HPDE6-E6E7 (cell line): ENCODE measurements around the gene SP110.

Experiments
- DNase-seq: peaks from one replicate; pipeline ENCODE4 v3.0.0; 2011; ENCODE audit warnings: missing footprints; ENCODE audit errors: extremely low spot score

Gene SP110

DNA sequence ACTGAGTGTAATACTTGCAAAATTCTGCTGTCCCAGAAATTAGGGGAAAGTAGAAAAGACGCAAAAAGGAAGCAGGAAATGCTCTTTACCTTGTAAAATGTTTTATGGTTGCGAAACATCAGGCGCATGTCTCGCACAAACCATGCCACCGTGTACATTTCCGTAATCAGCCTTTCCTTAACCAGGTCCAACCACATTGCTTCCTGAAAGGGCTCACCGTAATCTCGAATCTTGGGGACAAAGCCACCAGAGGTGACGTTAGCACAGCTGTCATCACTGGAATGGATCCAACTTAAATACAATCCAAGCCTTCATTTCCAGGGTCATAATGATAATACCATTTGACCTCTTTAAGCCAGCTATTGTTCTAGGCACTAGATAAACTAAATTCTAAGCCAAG is 49.3 kb downstream of the SP110 start:
- no peak for DNase-seq

DNA sequence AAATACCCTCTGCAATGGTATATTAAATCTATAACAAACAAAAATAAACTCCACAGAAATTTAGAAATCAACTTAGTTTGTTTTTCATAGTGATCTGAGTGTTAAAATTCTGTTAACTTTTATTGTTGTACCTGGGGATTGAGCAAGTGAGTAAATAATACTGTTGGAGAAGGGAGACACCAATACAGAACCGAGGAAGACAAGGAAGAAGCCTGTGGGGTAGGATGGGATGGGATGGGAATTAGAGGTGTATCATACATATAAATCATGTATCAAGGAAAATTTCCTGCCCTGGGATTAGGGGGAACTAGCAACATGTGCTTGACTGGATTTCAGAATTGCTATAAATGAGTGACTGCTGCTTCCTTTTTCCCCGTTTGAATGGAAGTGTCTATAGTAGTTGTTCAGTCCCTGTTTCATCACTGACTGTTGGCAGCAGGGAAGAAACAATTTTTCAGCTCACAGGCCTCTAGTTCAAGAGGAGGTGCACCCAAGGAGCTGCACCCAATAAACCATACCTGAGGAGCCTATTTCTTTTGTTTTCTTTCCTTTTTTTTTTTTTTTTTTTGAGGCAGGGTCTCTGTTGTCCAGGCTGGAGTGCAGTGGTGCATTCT is 53.1 kb downstream of the SP110 start:
- no peak for DNase-seq

DNA sequence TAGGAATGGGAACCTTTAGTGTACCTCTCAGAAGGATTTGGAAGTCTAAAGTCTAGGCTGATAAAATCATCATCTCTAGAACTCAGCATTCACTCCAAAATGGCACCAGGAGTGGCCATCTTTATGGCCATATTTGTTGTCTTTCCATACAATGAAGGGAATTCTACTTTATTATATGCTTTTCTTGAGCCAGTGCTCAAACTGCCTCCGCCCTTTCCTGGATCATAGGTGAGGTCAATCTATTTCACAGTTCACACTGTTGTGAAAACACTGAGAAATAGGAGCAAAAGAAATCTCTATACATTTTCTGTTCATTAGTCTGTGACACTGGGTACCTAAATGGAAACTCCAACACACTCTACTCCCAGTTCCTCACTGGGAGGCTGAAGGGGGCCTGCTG is 55.6 kb downstream of the SP110 start:
- DNase-seq: no peak

DNA sequence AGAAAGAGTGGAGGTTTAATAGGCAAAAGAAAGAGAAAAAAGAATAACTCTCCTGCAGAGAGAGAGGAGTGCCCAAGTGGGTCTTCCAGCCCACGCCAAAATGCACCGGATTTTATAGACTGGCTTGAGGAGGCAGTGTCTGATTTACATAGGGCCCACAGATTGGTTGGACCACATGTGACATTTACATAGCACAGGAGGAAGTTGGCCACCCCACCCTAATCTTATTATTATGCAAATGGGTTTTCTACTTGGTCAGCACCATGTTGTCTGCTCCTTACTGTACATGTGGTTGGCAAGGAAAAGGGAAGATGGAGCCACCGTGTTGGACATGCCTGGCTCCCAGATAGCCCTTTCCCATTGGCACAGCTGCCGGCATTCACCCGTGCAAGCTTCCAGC is 56.8 kb downstream of the SP110 start:
- no peak for DNase-seq

DNA sequence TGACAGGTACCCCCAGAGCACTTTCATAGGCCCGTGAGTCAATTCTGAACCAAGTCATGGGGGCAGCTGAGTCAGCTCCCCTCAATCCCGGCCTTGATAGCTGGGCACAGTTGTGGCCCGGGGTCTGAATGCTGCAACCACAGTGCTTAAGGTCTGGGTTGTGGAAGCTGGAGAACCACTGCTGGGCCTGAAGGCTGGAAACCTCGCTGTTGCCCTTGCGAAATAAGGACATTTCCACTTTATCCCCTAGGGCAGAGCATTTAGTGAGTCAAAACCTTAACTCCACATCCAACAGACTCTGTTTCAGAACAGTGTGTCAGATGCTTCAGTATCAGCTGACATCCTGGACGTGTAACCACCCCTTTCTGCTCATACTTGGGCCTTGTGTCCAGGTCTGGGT is 58.6 kb downstream of the SP110 start:
- DNase-seq: peak; percentile 29

DNA sequence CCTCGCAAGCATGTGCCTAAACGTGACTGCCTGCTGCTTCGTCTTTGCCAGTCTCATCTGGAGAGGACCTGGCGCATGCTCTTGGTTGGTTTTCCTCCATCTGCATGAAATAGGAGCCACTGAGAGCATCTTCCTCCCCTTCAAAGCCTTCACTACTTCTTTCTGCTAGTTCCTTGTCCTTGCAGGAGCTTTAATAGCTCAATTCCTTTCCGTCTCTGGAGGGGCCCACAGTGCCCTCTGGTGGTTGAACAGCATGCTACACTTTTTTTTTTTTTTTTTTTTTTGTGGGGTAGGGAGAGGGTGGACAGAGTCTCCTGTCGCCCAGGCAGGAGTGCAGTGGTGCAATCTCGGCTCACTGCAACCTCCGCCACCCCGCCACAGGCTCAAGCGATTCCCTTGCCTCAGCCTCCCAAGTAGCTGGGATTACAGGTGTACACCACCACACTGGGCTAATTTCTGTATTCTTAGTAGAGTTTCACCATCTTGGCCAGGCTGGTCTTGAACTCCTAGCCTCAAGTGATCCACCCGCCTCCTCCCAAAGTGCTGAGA is 59.6 kb downstream of the SP110 start:
- peak; percentile 46 for DNase-seq

DNA sequence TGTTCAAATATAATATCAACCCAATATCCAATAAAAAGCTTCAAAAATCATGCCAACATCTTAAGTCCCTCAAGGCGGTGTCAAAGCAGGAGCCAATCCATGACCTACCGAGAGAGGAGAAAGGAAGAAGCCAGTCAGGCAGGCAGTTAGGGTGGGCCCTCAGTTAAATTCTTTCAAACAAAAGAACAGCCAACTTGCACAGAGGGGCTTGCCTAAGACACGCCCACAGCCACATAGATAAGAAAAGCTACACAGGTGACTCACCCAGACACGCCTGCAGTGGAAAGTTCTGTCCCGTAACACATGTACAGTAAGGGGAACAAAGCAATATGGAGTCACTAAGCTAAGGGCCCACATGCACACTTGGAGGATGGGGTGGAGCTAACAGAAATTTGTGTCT is 61.3 kb downstream of the SP110 start:
- DNase-seq: no peak

DNA sequence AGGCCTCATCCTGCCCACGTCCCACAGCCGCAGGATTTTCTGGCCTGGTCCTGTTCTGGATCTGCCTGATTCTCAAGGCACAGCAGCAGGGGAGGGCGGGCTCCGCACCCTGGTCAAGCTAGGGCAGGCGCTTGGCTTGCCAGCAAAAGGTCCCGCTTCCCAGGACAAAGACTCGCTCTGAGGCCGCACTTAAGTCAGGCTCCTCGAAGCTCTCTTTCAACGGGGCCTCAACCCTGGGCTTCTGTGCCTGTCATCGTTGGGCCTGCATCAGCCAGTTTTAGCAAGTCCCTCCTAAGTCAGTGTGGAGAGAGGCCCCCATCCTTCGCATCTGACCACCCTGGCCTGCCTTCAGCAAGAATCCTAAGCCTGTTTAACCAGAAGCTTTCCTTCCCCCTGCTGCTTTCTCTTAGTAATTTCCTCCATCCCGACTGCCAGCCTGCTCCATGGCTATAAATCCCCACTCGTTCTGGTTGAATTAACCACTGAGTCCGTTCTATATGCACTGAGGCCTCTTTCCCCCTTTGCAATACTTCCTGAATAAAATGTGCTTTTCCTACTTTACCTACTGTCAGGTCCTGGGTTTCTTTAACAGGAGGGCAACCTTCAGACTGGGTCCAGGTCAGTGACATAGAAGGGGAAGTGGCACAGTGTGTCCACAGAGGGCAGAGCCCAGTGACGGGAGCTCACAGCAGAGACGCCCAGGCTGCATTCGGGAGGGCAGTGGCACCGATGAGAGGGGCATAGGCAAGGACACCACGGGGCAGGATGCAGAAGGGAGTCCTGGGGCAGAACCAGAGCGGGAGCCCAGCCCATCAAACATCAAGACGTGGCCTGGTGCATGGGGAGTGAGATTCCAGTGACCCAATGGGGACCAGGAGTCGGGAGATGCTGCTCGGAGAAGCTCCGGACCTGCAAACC is 62.7 kb downstream of the SP110 start:
- no peak for DNase-seq

DNA sequence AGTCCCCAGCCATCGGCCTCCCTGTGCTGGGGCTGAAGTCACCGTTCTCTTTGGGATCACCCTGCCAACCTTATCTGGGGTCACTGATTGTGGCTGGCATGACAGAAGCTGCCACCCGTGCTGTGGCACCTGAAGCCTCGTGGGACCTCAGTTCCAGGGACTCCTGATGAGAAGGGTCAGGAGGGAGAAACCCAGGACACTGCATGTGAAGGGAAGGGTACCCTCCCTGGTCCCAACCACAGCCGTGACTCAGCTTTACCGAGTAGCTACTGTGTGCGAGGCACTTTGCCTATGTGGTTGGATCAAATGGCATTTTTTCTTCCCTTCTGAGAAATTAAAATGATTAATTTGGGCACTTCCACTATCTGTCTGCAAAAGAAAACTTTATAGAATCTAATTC is 64.4 kb downstream of the SP110 start:
- DNase-seq: no peak

DNA sequence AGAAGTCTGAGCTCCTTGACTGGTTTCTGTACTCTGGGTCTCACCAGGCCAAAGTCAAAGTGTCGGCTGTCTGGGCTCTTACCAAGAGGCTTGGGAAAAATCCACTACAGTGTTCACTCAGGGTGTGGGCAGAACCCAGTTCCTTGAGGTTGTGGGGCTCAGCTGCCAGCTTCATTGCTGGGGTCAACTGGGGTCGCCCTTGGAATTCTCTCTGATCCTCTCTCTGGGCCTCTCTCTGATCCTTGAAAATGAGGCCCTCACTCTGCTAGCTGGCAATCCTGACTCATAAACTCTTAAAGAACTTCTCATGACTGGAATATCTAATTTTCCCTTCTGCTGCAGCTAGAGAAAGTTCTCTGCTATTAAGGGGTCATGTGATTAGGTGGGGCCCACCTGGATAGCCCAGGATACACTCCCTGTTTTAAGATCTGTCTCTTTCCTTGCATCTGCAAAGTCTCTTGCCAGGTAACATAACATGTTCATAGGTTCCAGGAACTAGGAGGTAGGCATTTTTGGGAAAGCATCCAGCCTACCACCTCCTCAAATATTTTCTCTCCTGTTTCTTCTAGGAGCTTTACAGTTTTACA is 66.3 kb downstream of the SP110 start:
- no peak for DNase-seq

DNA sequence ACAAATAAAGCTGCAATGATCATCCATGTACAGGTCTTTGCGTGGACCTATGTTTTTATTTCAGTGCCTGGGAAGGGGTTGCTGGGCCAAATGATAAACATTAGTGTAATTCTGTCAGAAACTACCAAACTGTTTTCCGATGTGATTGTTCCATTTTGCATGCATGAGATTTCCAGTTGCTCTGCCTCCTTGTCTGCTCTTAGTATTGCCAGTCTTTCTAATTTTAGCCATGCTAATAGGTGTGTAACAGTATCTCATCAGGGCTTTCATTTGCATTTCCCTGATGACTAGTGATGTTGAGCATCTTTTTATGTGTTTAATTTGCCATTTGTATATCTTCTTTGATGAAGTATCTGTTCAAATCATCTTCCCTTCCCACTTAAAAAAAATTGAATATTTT is 67.5 kb downstream of the SP110 start:
- DNase-seq: no peak

DNA sequence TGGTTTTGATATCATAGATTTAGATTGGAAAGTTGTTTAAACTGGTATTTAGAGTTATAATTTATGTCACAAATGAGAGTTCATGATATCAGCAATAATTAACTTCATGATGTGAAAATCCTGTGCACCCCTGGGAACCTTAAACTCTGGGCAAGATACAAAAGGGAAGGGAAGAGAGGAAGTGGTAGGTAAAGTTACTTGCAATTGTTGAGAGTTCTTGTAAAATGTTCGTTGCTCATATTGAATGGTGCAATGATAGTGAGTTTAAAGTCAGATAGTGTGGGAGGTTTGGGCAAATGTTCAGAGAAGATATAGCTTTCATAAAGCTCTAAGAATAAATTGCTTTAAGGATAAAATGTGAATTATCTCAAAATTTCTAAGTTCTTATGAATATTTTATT is 75.4 kb downstream of the SP110 start:
- DNase-seq: no peak

DNA sequence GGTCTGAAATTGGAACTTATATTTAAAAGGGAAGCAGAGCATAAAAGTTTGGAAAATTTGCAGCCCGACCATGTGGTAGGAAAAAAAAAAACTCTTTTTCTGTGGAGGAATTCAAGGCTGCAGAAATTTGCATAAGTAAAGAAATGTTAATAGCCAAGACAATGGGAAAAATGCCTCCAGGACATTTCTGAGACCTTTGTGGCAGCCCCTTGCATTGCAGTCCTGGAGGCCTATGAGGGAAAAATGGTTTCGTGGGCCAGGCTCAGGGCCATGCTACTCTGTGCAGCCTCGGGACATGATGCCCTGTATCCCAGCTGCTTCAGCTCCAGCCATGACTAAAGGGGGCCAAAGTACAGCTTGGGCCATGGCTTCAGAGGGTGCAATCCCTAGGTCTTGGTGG is 79.1 kb downstream of the SP110 start:
- DNase-seq: no peak

DNA sequence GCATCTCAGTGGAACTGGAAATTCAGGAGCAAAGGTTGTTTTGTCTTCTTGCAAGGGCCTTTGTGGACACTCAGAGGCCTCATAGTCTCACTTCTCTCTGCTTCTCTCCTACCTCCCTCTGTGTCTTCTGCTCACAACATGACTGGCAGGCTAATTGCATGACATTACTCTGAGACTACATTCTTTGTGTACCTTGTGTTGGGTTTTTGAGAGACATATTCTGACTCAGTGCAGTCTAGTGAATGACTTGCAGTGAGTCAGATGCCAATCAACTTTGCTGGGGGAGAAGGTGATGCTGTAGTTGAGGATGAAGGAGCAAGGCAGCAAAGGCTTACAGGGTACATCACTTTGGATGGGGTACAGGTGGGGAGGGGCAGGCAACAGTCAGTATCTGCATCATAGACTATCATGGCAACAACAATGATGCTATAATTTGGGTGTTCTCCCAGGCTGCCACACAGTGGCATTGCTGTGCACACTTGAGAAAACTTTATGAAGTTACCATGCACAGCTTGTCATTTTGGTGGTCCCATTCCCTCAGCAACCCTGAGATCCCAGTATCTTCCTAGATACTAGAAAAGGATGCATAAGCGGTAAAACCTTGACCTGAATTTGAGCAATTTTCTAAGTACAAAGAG is 81.8 kb downstream of the SP110 start:
- peak; percentile 74 for DNase-seq

DNA sequence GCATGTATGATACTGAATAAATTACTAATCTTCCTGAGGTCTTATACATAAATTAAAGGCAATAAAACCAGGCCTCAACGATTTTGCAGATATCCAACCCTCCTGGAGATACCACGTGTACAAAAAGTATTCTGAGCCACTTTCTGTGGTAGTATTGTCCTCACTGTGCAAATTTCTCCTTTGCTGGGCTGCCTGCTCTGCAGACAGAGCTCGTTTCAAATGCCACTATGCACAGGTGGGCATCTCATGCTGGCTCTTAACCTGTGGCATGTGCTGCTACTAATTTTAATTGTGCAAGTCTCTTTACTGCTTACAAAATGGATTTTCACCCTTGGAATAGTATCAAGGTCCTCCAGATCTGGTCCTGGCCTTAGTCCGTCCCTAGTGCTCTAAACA is 84.7 kb downstream of the SP110 start:
- DNase-seq: no peak

DNA sequence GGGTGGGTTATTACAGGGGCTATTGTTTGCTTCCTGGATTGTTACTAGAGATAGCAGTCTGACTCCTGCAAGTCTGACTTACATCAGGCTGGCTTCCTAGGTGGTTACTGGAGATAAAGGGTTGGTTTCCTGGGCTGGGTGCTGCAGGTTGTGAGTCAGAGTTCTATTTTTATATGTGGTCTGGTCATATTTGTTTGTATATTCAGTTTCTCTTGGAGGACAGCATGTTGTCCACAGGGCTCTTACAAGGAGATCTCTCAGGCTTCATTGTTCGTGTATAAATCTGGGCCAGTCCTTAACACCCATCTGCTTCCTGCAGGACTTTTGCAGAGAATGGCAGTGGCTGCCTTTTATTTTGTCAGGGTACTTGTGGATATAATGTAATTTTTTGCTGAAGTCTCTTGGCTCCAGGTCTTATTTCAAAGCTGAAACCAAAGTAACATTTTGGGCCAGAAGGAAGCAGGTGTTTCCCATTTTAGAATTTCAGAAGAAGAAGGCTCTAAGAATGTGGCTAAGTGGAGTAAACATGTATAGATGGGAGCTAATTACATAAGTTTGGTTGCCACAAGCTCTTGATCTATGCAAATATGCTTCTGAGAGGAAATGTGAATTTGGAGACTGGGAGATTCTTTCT is 85.2 kb downstream of the SP110 start:
- no peak for DNase-seq

DNA sequence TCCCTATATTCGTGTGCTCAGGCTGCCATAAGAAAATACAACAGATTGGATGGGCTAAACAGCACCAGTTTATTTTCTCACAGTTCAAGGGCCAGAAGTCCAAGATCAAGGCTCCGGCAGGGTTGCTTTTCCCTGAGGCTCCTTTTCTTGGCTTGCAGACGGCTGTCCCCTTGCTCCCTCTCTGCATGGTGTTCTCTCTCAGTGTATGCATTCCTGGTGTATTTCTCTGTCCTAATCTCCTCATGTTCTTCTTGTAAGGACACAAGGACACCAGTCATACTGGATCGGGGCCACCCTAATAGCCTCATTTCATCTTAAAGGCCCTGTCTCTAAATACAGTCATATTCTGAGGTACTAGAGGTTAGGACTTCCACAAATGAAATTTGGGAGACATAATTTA is 88.4 kb downstream of the SP110 start:
- no peak for DNase-seq

DNA sequence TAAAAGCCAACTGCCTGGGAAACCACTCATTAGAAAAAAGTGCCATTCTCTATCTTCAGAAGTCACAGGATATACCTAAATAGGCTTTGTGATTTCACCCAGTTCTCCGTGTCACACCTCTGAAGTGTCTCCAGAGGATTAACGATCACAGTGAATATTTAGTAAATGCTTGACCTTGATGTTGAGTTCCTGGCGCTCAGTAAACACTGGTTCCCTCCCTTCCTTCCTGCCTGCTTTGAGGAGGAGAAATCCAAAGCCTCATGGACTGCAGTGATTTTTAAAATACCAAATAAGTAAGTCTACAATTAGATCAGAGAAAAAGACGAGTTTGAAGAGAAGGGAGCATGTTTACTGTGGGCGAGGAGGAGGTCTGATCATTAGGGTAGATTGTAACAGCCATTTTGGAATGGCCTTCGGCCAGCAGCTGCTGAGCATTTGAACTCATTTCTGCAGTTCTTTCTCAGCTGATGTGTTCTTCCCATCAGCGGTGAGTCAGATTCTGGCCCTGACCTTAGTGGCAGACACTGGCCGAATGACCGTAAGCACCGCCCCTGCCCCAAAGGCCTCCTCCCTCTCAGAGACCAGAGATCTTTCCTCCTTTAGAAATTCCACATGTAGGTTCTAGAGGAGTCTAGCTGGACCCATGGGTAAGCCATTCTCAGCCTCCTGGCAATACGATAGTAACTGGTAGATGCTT is 89.0 kb downstream of the SP110 start:
- no peak for DNase-seq

DNA sequence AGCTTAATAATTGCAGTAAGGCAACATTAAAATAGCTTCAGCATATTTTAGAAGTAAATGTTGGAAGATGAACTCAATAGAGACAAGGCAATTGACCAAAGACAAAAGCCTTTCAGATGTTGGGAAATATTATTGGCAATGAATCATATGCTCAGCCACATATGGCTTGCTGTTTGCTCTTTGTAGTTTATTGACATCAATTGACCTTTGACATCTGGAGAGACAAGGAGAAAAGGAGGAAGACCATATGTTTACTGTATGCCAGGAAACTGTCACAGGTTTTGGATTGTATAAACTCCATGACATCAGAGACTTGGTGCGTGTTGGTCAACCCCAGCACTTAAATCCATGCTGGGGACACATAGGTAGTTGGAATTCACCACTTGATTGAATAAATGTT is 90.4 kb downstream of the SP110 start:
- no peak for DNase-seq

DNA sequence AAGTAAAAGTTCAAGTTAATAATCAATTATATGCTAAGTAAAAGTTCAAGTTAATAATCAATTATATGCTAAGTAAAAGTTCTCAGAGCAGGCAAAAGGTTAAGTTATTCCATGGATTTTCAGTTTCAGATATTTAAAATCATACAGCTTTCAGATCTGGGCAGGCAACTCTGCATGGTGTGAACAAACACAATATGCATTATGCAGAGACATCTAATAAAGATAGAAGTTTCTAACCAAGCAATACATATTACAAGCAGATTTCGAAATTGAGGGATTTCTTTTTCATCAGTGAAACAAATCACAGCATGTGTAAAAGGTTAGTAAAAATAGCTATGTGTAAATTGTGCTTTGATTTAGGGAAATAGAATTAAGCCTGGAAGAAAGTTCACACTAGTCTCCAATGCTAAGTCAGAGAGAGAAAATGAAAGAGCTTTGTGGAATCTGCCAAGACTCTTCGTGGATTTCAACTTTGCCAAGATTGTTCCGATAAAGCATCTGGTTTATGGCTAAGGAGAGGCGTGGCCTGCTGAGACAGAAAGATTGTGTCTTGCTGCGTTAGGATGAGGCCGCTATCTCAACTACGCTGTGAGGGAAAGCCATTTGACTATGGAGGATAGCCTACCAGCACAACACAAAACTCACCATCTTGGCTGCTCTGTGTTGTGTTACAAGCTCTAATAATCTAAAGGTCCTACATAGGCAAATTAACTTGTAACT is 91.0 kb downstream of the SP110 start:
- no peak for DNase-seq

DNA sequence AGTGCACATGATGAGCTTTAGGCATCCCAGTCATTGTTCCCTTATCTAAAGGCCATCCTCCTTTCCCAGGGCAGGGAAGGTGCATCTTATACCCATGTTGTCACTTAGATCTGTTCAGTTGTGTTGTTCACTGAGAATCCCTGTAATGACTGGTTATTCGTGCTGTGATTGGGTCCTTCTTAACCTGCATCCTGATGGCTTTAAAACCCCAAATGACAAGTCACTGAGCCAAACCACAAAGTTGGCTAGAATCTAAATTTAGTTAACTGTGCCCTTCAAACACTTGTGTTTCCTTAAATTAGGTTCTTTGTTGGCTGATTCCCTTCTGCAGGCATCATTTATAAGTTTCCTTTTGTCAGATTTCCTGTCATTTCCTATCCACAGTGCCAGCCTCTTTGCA is 92.6 kb downstream of the SP110 start:
- DNase-seq: no peak
